HFF-Myc (cell line): ENCODE results near the gene CACNA1E.

ENCODE experiments used
- DNase-seq: peaks from one replicate; pipeline ENCODE4 v3.0.0-alpha.2; 2011; ENCODE audit warnings: low read depth; ENCODE audit errors: extremely low read depth
- H3K4me3 ChIP-seq: replicated peaks from 2 replicates; pipeline ENCODE4 v1.5.1; 2011; ENCODE audit warnings: low read depth, mild to moderate bottlenecking, control low read depth, low read length
- TF ChIP-seq, protein P1 (sequence below): IDR thresholded peaks from 2 replicates; pipeline ENCODE4 v1.5.1; 2012; ENCODE audit warnings: mild to moderate bottlenecking, low read depth, low read length, control low read depth; ENCODE audit errors: missing control alignments

CACNA1E gene

DNA sequence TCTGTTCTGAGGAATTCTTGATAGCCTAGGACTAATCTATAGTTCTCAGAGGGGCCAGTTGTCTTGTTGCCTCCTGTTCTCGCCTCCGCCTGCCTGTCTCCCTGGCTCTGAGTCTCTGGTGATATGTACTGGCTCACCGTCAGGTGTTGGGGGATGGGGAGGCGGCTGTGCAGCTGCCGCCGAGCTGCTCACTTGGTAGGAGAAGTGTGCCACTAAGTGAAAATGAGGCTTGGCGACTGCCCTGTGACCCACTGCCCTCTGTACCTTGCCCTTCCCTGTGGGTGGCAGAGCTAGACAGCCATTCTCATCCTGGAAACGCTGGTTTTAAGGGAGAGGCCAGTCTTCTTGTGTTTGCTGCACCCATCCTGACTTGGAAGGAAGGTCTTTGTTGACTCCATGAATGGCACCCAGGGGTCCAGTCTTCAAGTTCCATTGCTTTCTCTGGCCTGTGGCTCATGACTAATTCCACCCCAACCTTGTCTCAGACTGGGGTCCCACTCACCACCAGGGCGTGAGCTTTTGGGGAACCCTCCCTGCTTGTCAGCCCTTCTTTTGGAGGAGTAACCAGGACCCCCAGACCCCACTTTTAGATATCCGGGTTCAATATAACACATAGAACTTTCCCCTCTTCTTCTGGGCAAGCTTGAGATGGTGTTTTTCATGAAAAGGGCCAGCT, 120.6 kb downstream of the CACNA1E start:
- no peak overlapping the region for H3K4me3 ChIP-seq
- TF ChIP-seq, protein P1, sequence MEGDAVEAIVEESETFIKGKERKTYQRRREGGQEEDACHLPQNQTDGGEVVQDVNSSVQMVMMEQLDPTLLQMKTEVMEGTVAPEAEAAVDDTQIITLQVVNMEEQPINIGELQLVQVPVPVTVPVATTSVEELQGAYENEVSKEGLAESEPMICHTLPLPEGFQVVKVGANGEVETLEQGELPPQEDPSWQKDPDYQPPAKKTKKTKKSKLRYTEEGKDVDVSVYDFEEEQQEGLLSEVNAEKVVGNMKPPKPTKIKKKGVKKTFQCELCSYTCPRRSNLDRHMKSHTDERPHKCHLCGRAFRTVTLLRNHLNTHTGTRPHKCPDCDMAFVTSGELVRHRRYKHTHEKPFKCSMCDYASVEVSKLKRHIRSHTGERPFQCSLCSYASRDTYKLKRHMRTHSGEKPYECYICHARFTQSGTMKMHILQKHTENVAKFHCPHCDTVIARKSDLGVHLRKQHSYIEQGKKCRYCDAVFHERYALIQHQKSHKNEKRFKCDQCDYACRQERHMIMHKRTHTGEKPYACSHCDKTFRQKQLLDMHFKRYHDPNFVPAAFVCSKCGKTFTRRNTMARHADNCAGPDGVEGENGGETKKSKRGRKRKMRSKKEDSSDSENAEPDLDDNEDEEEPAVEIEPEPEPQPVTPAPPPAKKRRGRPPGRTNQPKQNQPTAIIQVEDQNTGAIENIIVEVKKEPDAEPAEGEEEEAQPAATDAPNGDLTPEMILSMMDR, result no peak
- DNase-seq, result no peak

DNA sequence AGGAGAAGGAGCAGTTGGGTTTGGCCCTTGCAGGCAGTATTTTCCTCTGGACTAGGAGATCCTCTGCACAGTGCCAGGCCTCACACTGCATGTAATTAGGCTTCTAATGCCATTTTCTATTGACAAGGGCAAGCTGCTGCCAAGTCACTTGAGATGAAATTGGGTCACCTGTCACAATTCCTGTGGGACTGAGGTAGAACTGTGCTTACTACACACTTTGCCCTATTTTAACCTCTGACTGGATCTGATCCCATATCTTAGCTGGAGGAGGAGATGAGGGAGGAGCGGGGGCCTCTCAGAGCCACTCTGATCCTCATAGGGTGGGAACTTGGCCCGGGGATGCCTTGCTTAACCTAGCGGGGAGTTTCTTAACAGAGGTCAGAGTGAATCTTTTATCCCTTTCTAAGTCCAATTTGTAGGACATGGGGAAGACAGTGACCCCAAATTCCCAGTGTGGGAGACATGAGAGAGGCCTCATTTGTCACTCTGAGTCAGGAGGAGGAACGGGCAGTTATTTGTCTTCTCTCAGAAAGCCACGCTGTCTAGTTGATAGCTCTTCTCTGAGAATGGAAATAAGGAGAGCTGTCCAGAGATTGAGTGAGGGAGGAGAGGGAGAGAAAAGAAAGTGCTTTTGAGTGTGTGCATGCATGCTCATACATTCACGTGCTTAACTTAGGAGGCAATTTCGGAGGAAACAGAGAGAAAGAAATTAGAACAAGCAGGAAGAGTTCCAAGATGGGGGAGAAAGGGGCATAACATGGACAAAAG, 121.3 kb downstream of the CACNA1E start:
- TF ChIP-seq, protein P1, result no peak
- H3K4me3 ChIP-seq, result no peak overlapping the region
- no peak for DNase-seq

DNA sequence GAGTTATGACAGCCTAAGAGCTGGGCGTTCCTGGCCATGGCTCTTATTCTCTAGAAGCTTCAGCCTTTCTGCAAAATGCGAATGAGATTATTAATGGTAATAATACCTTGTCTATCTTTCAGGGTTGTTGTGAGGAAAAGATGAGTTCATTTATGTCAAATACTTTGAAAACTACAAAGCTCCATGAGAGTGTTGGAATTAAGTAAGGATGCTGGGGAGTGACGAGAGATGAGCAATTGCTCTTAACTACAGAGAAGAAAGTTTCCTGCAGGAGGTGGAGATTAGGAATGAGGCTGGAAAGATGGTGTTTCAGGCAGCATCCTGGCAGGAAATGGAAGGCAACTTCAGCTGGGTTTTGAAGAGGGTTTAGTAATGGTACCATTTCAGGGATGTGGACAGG, 124.2 kb downstream of the CACNA1E start:
- H3K4me3 ChIP-seq, result no peak overlapping the region
- TF ChIP-seq, protein P1, result no peak
- no peak for DNase-seq

DNA sequence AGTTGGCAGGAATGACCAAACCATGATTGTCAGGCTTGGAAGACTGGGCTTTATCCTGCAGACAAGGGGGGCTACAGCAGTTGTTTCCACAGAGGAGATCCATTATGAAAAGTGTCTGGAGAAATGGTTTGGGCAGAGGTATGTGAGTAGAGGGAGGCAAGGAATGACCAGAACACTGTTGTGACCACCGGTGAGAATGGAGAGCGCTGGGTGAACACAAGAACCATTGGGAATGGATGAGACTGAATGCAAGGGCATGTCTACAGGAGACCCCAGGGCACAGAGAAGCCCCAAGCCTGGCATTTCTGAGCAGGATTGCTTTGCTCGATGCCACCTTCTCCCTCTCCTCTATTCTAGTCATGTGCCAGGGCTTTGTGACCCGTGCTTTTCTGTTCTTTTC, 125.1 kb downstream of the CACNA1E start:
- H3K4me3 ChIP-seq, result no peak overlapping the region
- no peak for DNase-seq
- TF ChIP-seq, protein P1, result no peak

DNA sequence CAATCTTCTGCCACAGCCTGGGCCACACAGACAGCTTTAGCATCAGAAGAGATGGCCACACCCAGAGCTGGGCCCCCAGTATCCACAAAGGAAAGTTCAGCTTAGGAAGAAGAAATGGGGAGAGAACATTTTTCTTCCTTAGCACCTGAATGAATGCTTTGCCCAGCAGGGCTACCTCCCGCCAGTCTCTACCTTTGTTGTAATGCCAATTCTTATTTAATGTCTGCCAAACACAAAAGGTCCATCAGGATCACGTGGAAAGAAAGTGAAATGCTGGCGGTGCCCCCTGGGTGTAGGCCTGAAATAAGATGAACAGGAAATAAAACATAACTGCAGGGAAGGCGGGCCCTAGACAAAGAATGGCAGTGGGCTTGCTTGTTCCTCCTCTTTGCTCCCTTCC, 125.6 kb downstream of the CACNA1E start:
- TF ChIP-seq, protein P1, result no peak
- DNase-seq, result no peak

DNA sequence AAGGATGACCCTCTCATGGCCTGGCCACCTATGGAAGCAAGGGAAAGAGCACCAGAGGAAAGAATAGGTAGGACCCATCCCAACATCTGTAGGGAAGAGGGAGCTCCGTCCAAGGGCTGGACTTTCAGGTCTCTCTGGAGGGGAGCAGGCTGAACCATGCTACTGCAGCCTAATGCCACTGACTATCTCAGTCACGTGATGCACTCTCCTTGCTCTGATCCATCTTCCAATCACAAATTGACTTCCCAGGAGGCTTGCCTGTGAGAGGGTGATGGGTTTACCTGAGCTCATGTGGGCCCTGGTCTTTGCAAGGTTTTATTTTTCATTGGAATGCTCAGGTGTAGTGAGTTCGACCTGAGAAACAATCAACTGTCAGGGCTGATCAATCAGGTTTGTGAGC, 128.8 kb downstream of the CACNA1E start:
- no peak for DNase-seq
- TF ChIP-seq, protein P1, result no peak
- H3K4me3 ChIP-seq, result no peak overlapping the region

More for the DNA sequence above, 125.6 kb downstream of the CACNA1E start:
- no peak overlapping the region for H3K4me3 ChIP-seq
